Erythroblast (primary cell): ENCODE measurements around the gene HMGCR.

Experiments
- DNase-seq, 2 experiments: peaks; one replicate each; lab custom pipeline; 2025; lab: John Stamatoyannopoulos, UW
- GATA1 ChIP-seq: IDR thresholded peaks from 2 replicates; pipeline ENCODE4 v1.6.1; 2011; ENCODE audit warnings: low read depth, mild to moderate bottlenecking, control low read depth, low read length, moderate library complexity
- POLR2A ChIP-seq: IDR thresholded peaks from 2 replicates; pipeline ENCODE4 v1.6.1; 2011; ENCODE audit warnings: mild to moderate bottlenecking, low read length

The HMGCR gene

DNA sequence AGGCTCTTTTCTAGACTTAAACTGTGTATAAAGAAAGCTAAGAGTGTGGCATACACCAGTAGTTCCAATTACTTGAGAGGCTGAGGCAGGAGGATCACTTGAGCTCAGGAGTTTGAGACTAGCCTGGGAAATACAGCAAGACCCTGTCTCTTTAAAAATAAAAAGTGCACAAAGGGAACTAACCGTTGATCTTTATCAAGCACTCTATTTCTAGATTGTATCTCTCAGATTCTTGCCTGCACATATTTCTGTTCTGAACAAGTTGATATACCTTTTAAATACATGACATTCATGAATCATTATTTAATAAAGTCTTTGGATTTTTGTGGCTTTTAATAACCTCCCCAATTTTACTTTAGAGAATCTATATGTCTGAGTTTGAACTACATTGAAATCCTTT lies 47.2 kb downstream of the HMGCR start:
- DNase-seq, result no peak
- TF ChIP-seq GATA1 (no peak), POLR2A (no peak)

GRCh38 chr5:75387806-75388205 lies 50.8 kb downstream of the HMGCR start:
- TF ChIP-seq GATA1 (no peak), POLR2A (no peak)

DNA sequence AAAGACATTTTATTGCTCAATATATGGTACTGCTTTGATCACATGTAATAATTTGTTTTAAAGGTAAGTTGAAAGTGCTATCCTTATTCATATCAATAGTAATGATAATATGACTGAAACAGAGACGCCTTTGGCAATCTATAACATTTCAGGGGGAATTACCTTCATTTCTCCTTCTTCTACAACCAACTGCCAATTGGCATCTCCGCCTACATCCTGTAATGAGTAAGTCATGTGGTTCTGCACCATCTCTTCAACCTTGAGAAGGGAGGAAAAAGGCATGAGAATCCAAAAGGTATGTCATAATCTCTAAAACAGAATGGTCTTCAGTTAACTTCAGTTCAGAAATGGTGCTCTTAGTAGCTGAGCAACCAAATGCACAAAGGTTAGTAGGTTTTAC lies 52.4 kb downstream of the HMGCR start:
- TF ChIP-seq POLR2A (no peak), GATA1 (no peak)
- no peak for DNase-seq

More at GRCh38 chr5:75387806-75388205, 50.8 kb downstream of the HMGCR start:
- DNase-seq, result no peak

DNA sequence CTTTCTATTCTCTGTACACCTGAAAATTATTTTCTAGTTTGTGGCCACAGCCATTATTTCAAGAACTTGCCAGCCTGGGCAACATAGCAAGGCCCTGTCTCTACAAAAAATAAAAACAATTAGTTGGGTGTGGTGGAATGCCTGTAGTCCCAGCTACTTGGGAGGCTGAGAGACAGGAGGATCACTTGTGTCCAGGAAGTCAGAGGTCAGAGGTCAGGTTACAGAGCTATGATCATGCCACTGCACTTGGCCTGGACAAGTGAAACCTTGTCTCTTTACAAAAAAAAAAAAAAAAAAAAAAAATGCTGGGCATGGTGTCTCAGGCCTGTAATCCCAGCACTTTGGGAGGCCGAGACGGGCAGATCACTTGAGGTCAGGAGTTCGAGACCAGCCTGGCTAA lies 58.3 kb downstream of the HMGCR start:
- TF ChIP-seq POLR2A (no peak), GATA1 (no peak)

GRCh38 chr5:75405296-75405695 lies 68.3 kb downstream of the HMGCR start:
- DNase-seq, result peak in 1 of 2 experiments; percentile 4
- no peak for TF ChIP-seq GATA1
- no peak for TF ChIP-seq POLR2A

More for the DNA sequence above, 58.3 kb downstream of the HMGCR start:
- no peak for DNase-seq
